Adrenal gland (tissue), 19 donors: ENCODE results near the gene GNAO1. TPM values are rescaled to one million over a fixed set of nuclear protein-coding genes. Genes with fewer than 3 reads are reported as not detected.
A peak's percentile ranks its signal among the peaks of the same experiment; 100 is the strongest.

Experiments used
- DNase-seq, 7 donors: peaks; one replicate each; pipeline ENCODE4 v3.0.0-alpha.2; 2019 to 2020
- H3K27ac ChIP-seq, 5 donors: fragments of 200-600 bp; sonication (generic) in 4 of 5; 1 replicate in 3 of 5; 2 replicates in 2 of 5; pipeline versions ENCODE4 v1.5.1 to v1.8.0; 2016 to 2020; ENCODE audit warnings: mild to moderate bottlenecking in 1 of 5
- H3K27me3 ChIP-seq: fragments of 200-600 bp; 2 replicates; pipeline ENCODE4 v1.8.0; 2021
- H3K36me3 ChIP-seq, 2 donors: fragments of 200-600 bp; replicated peaks in 1 of 2; 1 replicate in 1 of 2; 2 replicates in 1 of 2; pipeline versions ENCODE4 v1.5.1 to v1.8.0; 2018 to 2022
- H3K4me1 ChIP-seq, 2 donors: fragments of 200-600 bp; replicated peaks in 1 of 2; 1 replicate in 1 of 2; 2 replicates in 1 of 2; pipeline versions ENCODE4 v1.5.1 to v1.8.0; 2018 to 2021
- H3K4me3 ChIP-seq, 4 donors: fragments of 200-600 bp; sonication (generic) in 3 of 4; one replicate each; pipeline ENCODE4 v1.5.1; 2016 to 2018
- H3K9me3 ChIP-seq, 3 donors: fragments of 200-600 bp; sonication (generic) in 1 of 3; replicated peaks in 1 of 3; 1 replicate in 2 of 3; 2 replicates in 1 of 3; pipeline versions ENCODE4 v1.5.1 to v1.8.0; 2016 to 2021
- POLR2A ChIP-seq, 2 donors: fragments of 450-650 bp; IDR thresholded peaks; one replicate each; pipeline ENCODE4 v1.6.1; 2017; ENCODE audit warnings: antibody characterized with exemption in 2 of 2, mild to moderate bottlenecking in 2 of 2, moderate library complexity in 1 of 2
- whole genome bisulfite sequencing, 4 donors: extraction: QIAGEN DNeasy Blood & Tissue Kit in 2 of 4; methylation state at CpG; one replicate each; pipeline versions ENCODE4 v1.1.5 to v1.1.7; 2013 to 2017; 5-methylcytosine and 5-hydroxymethylcytosine counted together
- intact Hi-C, 2 donors: fragments of 100-400 bp; cut with DNase I; formaldehyde crosslinking; loops; one replicate each; pipeline versions ENCODE4 v1.14.1 to v1.15.0; 2022 to 2023
- long read RNA-seq, 10 donors: library from polyadenylated mRNA in 3 of 10; unstranded in 2 of 10; stranded (forward) in 1 of 10; transcript quantifications; one replicate each; pipeline ENCODE4 v2.0.0 and lab custom pipeline, GENCODE V29; 2021 to 2026
- polyA plus RNA-seq, 3 donors: library from polyadenylated mRNA; stranded (reverse); fragments of 200-250 nt in 2 of 3; fragments of 350-450 nt in 1 of 3; fragmentation: Illumina TruSeq in 1 of 3; extraction: RNeasy Lipid Tissue Mini Kit (QIAGEN cat#74804) in 1 of 3; gene quantifications; one replicate each; pipeline ENCODE4 v1.2.3, GENCODE V29; 2013 to 2014
- total RNA-seq, 9 donors: library from RNA; depleted of rRNA in 4 of 9; stranded (reverse); fragments of >200 nt in 4 of 9; fragments of 120-200 nt in 1 of 9; fragmentation: NEBNext Ultra II Directional in 1 of 9; extraction: Animal tissue kit (Norgen Biotek cat#: 25700) in 1 of 9; gene quantifications; one replicate each; pipeline versions ENCODE4 v1.1.0 to v1.2.4, GENCODE V29; 2013 to 2023
- TF ChIP-seq, protein P1 (sequence below), 6 experiments: fragments of 450-650 bp in 4 of 6; fragments of 200-600 bp in 2 of 6; sonication (generic) in 1 of 6; IDR thresholded peaks; 1 replicate in 5 of 6; 2 replicates in 1 of 6; pipeline versions ENCODE4 v1.5.1 to v1.8.0; 2016 to 2021; ENCODE audit warnings: antibody characterized with exemption in 6 of 6, mild to moderate bottlenecking in 2 of 6, moderate library complexity in 1 of 6
- donor health status: healthy with polysubstance abuse.
- donor health status: Bipolar disorder and iron deficiency.
- donor health status: DM: yes; HTN: yes; CAD: no.
- donor health status: DM: no; HTN: no; CAD: no.
- donor health status: DM: no; HTN: no; CAD: no.
- donor health status: DM: yes; HTN: yes; CAD: no.

Gene GNAO1
- total RNA-seq, result 10 to 100 TPM in 2 of 9 donors, 1 to 10 TPM in 7; 1.8 to 15.7 (median 4.1) TPM
- 10 to 100 TPM in 2 of 3 donors, 1 to 10 TPM in 1; 3.9 to 36.6 (median 13.5) TPM for polyA plus RNA-seq
- long read RNA-seq, donor 1, result 0 reads
- long read RNA-seq, donor 2, result 0 reads
- long read RNA-seq, donor 3, result 0 reads
- long read RNA-seq, donor 4, result 0 reads
- long read RNA-seq, donor 5, partial matches to known transcripts, result 0 of 1 reads
- long read RNA-seq, donor 5, other reads (novel, unspliced or antisense), result 0 of 1 reads
- long read RNA-seq, donor 6, partial matches to known transcripts, result 0 of 3 reads
- long read RNA-seq, donor 6, other reads (novel, unspliced or antisense), result 1 of 3 reads
- long read RNA-seq, donor 7, result 0 reads
- long read RNA-seq, donor 8, result 0 reads
- long read RNA-seq, donor 9, full-length matches to known transcripts, result 1 of 1 reads
- long read RNA-seq, donor 9, partial matches to known transcripts, result 0 of 1 reads
- long read RNA-seq, donor 9, other reads (novel, unspliced or antisense), result 0 of 1 reads
- long read RNA-seq, donor 10, partial matches to known transcripts, result 0 of 1 reads
- long read RNA-seq, donor 10, other reads (novel, unspliced or antisense), result 0 of 1 reads

DNA sequence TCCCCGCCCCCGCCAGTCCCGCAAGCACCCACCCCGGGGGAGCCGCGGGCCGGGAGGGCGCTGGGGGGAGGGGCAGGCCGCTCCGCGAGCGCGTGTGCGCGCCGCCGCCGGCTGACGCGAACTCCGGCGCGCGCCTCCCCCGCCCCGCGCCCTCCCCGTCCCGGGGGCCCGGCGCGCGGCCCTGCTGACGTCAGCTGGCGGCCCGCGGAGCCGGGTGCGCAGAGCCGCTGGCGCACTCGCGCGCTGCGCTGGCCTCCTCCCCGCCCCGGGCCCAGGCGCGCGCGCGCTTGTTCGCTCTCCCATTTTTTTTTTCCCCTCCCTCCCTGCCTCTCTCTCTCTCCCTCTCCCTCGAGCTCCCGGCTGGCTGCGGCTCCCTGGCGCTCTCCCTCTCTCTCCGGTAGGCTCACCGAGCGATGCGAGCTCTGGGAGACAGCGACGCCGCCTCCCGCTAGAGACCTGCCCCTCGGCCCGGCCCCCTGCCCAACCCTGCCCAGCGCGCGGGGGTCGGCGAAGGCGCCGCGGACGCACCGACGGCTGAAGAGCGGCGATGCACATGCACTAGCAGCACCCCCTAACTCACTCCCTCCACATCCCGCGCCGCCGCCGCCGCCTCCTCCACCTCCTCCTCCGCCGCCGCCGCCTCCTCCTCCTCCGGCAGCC, at the start of gene GNAO1:
Gene GNAO1, plus strand, starts transcription at position 334 of the 660 bp plus-strand sequence. CDS start 747 bp downstream, outside the sequence.
- peak; percentile 43 to 72 (median 46) for DNase-seq
- peak within 1 kb of the TSS in 2 of 4 donors; percentile 51 to 64 for H3K4me3 ChIP-seq
- H3K27me3 ChIP-seq, result peaks cover 27% of the 10 kb centered on the region
- H3K9me3 ChIP-seq, result no peaks in the 10 kb centered on the region
- WGBS, 4 donors, result 0 to 1% (median 0%) methylated on average over 3 to 90 of the region's 91 CpGs
- peaks cover 0 to 7% of the 10 kb centered on the region in 2 donors for H3K4me1 ChIP-seq
- H3K36me3 ChIP-seq, result no peaks in the 10 kb centered on the region
- no peak for TF ChIP-seq POLR2A (IDR thresholded peaks at IDR 0.05)
- TF ChIP-seq, protein P1, sequence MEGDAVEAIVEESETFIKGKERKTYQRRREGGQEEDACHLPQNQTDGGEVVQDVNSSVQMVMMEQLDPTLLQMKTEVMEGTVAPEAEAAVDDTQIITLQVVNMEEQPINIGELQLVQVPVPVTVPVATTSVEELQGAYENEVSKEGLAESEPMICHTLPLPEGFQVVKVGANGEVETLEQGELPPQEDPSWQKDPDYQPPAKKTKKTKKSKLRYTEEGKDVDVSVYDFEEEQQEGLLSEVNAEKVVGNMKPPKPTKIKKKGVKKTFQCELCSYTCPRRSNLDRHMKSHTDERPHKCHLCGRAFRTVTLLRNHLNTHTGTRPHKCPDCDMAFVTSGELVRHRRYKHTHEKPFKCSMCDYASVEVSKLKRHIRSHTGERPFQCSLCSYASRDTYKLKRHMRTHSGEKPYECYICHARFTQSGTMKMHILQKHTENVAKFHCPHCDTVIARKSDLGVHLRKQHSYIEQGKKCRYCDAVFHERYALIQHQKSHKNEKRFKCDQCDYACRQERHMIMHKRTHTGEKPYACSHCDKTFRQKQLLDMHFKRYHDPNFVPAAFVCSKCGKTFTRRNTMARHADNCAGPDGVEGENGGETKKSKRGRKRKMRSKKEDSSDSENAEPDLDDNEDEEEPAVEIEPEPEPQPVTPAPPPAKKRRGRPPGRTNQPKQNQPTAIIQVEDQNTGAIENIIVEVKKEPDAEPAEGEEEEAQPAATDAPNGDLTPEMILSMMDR (IDR thresholded peaks at IDR 0.05), result no peak
- intact Hi-C loops, result no loop called here
- peak within 1 kb of the TSS in 4 of 5 donors; percentile 18 to 84 (median 70) for H3K27ac ChIP-seq

DNA sequence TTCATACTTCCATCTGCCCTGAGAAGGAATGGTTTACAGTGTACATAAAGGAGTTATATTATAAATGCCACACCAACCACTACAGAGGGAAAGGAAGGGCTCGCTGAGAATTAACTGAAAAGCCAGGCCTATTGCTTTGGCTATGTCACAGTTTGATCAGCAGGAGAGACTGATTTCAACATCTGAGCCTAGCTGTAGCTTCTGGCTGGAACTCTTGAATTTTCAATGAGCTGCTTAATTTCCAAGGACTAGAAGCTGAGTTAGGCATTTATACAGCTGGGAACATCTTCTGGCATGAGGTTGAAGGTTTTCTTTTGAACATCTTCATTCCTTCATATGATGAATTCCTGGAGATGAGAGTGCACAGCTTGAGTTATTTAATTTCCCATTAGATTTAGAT, 47.6 kb upstream of the GNAO1 start:
- DNase-seq, result no peak
- Histone ChIP-seq H3K27ac (no peak overlapping the region), H3K36me3 (no peaks in the 10 kb centered on the region), H3K4me3 (no peak overlapping the region), H3K4me1 (no peaks in the 10 kb centered on the region), H3K9me3 (no peaks in the 10 kb centered on the region), H3K27me3 (no peaks in the 10 kb centered on the region)
- TF ChIP-seq, protein P1 (IDR thresholded peaks at IDR 0.05), result no peak
- no peak for TF ChIP-seq POLR2A (IDR thresholded peaks at IDR 0.05)
- intact Hi-C loops, result no loop called here
- 0 to 75% (median 55%) methylated on average over 1 of the region's 1 CpG for WGBS, 4 donors

DNA sequence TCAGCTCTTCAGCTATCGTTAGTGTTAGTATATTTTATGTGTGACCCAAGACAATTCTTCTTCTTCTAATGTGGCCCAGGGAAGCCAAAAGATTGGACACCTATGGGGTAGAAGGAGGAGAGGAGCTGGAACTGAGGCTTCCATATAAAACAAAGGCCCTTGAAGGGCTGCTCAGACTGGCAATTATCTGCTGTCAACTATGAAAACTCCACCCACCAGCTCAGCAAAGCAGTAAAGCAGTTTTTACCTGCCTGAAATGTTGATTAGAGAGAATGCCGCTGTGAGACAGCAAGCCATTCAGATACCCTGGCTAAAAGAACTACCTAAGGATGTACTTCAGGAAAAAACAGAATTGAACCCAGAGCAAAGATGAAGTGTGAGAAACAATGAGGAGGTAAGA, 45.9 kb upstream of the GNAO1 start:
- intact Hi-C loops, result no loop called here
- Histone ChIP-seq H3K36me3 (no peaks in the 10 kb centered on the region), H3K27me3 (no peaks in the 10 kb centered on the region), H3K4me1 (no peaks in the 10 kb centered on the region), H3K4me3 (no peak overlapping the region), H3K27ac (no peak overlapping the region), H3K9me3 (no peaks in the 10 kb centered on the region)
- TF ChIP-seq, protein P1 (IDR thresholded peaks at IDR 0.05), result no peak
- no peak for TF ChIP-seq POLR2A (IDR thresholded peaks at IDR 0.05)
- WGBS, 4 donors, result 66 to 79% (median 77%) methylated on average over 2 of the region's 2 CpGs
- no peak for DNase-seq

DNA sequence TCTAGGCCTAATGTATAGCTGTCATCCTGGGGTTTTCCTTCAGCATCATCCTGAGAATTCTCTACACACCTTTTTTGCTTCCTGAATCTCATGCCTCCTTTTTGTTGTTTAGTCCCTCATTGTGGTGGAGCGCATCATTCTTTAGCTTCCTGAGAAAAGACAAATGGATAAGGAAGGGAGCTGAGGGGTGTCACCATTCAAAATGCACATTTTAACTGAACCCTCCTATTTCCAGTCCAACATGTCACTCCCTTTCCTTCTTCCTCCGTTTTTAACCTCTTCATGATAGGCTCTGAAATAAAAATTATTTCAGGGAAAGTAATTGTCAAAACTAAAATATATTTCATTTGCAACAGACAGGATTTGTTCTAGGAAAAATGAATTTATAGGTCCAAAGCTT, 39.7 kb upstream of the GNAO1 start:
- 66 to 84% (median 70%) methylated on average over 2 of the region's 2 CpGs for WGBS, 4 donors
- no peak for TF ChIP-seq POLR2A (IDR thresholded peaks at IDR 0.05)
- TF ChIP-seq, protein P1 (IDR thresholded peaks at IDR 0.05), result no peak

More for the DNA sequence above, 39.7 kb upstream of the GNAO1 start:
- Histone ChIP-seq H3K4me3 (no peak overlapping the region), H3K36me3 (no peaks in the 10 kb centered on the region), H3K27ac (no peak overlapping the region), H3K4me1 (no peaks in the 10 kb centered on the region), H3K9me3 (no peaks in the 10 kb centered on the region), H3K27me3 (no peaks in the 10 kb centered on the region)
- intact Hi-C loops, result no loop called here
- no peak for DNase-seq
